Activated naive CD4-positive, alpha-beta T cell treated with Interleukin-2 at 50 U/mL for 16 hours (primary cell): ENCODE measurements around the gene NGEF.

Experiments used
- DNase-seq: peaks from one replicate; pipeline ENCODE4 v3.0.0-alpha.2; 2020

NGEF gene

GRCh38 chr2:232894746-232895145, 118.3 kb downstream of the NGEF start:
- DNase-seq, result no peak

GRCh38 chr2:232894251-232894650, 118.8 kb downstream of the NGEF start:
- no peak for DNase-seq

DNA sequence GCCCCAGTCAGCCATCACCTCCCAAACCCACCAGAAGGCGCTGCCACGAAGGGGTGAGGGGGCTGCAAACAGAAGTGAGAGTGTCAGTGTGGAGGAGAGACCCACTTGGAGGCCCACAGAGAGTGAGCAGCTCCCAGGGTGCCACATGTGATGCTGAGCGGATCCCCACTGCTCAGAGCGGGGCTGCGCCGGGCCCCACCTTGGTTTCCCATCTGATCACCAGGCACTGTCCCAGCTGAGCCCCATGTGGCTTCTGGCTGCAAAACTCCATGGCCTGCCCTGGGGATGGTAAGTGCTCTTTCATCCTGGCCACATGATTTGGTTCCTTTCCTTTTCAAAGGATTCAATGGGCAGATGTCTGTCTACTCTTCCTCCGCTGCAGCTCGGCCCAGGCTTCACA, 119.2 kb downstream of the NGEF start:
- no peak for DNase-seq

DNA sequence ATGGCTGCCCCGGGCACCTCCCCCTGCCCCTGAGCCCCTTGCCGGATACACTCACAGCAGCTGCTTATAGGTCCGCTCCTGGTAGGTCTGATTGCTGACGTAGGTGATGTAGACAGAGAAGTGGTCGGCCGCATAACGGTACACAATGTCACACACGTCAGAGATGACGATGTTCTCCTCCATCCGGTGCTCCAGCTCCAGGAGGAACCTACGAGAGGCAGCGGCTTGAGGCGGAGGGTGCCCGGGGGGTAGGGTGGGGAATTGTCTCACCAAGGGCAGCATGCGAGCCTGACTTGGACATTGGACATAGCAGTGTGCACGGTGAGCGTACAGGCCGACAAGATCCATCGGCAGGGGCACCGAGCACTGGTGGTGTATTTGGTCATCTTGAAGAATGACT, 120.2 kb downstream of the NGEF start:
- no peak for DNase-seq

- DNase-seq, result no peak
These were observed 120.8 kb downstream of the NGEF start for GRCh38 chr2:232892221-232892620.

DNA sequence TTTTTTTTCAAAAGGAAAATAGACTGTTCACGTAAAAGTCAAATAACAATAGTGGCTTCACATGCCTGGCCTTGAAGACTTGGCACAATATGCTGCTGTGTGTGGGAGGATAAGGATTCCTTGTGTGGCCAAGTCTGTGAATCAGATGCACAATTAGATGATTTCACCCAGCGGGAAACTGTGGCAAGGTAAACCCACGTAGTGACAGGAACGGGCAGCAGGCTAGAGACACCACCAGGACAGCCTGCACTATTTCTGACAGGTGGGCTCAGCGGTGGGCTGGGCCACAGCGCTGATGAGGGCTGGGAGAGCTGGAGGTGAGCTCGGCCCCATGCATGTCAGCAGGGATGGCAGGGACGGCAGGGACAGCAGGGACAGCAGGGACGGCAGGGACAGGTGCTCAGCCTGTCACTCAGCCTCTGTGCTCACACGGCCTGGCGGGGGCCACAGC, 121.4 kb downstream of the NGEF start:
- DNase-seq, result no peak

- no peak for DNase-seq
These were observed 122.0 kb downstream of the NGEF start for GRCh38 chr2:232890896-232891601.

DNA sequence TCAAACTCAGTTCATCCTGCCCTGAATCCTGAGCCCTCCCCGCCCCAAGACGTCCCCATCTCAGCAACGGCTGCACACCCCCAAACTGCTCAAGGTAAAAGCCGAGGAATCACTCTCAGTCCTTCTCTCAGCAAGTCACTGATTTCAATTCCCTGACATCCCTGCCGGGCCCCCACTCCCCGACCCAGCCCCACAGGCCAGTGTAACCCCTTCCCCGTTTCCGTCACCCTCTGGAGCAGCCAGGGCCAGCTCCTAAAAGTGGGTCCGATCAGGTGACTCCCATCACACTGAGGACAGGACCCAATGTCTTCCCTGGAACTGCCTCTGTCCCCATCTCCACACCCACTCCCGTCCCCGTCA, 122.5 kb downstream of the NGEF start:
- no peak for DNase-seq

DNA sequence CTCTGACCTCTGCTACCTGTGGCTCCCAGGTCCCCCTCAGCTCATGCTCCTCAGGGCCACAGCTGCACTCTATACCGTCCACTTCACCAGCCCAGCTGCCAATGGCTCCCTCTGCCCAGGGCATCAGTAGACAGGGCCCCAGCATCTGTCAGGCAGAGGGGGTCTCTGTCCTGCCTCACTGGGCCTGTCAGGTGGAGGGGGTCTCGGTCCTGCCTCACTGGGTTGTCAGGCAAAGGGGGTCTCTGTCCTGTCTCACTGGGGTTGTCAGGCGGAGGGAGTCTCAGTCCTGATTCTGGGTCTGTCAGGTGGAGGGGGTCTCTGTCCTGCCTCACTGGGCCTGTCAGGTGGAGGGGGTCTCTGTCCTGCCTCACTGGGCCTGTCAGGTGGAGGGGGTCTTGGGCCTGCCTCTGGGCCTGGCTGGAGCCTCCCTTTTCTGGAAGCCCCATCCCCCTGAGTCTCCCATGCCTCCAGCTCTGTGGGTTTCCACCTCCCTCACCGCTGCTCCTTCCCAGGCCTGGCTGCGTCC, 123.1 kb downstream of the NGEF start:
- DNase-seq, result no peak

DNA sequence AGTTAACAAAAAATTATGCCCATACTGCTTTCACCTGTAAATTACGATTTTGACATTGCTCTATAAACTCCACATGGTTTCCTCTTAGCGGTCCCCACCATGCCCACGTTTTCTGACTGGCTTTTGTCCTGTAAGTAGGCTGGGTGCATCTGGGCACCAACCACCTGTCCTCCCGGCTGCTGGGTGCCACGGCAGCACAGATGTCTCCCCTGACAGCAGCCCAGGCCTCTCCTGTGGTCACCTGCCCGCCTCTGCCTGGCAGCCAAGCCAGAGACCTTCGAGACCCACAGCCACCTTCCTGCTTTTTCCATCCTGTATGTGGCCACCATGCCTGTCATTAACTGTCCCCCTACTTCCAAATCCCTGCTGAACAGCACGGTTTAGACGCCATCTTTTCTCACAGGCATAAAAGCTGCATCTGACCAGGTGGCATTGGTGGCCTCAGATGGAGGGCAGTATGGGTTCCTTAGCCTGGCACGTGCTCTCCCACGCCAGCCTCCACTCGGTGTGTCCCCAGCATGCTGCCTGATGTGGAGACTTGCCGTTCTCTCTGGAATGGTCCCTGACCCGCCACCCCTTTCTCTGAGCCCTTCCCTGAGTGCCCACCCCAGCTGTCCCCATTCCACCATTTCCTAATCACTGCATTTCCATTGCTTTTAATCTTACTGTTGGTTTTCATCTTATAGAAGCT, 124.1 kb downstream of the NGEF start:
- DNase-seq, result no peak

DNA sequence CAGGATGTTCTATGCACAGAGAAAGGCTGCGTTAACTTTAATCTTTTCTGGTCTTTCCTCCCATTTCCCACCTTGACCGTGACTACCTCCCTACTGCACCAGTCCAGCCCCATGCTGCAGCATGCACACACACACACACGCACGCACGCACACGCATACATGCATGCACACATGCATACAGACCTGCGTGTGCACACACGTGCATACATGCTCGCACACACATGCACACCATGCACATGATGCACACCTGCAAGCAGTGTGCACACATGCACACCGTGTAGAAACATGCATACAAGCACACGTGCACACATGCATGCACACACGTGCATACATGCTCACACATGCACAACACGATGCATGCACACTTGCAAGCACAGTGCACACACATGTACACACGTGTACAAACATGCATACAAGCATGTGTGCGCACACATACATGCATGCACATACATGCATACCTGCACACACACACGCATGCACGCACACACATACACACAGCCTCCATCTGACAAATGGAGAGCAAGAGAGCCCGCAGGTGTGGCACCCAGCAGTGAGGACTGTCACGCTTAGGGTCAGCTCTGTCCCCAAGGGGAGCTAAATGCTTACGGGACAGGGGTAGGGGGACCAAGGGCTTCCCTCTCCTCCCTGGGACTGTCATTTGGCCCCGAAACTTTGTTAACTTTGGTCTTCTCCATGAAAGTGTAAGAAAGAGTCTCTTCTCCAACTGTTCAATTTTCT, 124.8 kb downstream of the NGEF start:
- DNase-seq, result no peak

DNA sequence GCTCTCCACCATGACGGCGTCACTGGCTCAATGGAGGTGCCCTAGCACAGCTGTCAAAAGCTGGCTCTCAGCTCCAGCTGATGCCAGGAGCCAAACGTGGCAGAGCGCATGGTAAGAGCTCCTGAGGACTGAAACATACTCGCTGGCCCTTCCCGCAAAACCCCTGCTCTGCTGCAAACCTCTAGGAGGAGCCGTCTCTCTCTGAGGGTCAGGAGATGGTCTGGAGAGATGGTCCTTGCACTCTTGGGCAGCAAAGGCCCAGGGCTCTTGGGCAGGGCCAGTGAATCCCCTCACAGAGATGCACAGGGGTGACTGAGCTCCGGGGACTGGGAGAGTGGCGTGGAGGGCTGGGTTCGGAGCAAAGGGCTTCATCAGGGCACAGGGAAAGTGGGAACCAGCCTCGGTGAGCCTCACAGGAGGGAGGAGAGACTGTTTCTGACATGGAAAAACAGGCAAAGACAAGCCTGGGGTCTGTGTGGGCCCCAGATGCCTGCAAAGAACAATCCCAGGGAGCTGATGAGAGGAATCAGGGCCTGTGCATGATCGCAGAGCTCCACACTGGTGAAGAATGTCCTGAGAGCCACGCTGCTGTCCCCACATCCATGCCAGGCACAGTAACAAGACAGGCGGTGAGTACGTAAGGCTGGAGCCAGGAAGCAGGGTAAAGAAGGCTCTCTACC, 125.7 kb downstream of the NGEF start:
- no peak for DNase-seq

DNA sequence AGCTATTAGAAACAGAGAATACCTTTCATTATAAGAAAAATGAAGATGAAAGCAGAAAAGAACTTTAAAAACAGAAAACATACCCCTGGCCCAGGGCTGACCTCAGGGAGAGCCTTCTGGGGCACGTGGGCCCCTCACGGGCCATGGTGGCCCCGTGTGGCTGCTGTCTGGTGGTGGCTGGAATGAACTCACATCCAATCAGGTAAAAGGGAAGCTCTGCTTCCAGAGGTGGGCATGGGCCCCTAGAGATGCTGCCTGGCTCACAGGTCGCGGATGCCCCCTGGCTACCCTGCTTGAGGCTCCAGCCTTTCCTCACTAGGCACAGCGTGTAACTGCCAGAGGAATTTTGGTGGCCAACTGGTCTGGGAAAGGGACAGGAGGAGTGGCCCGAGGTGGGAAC, 126.4 kb downstream of the NGEF start:
- DNase-seq, result no peak

GRCh38 chr2:232886176-232886575, 126.9 kb downstream of the NGEF start:
- no peak for DNase-seq

- no peak for DNase-seq
These were observed 127.6 kb downstream of the NGEF start for GRCh38 chr2:232885264-232885961.

DNA sequence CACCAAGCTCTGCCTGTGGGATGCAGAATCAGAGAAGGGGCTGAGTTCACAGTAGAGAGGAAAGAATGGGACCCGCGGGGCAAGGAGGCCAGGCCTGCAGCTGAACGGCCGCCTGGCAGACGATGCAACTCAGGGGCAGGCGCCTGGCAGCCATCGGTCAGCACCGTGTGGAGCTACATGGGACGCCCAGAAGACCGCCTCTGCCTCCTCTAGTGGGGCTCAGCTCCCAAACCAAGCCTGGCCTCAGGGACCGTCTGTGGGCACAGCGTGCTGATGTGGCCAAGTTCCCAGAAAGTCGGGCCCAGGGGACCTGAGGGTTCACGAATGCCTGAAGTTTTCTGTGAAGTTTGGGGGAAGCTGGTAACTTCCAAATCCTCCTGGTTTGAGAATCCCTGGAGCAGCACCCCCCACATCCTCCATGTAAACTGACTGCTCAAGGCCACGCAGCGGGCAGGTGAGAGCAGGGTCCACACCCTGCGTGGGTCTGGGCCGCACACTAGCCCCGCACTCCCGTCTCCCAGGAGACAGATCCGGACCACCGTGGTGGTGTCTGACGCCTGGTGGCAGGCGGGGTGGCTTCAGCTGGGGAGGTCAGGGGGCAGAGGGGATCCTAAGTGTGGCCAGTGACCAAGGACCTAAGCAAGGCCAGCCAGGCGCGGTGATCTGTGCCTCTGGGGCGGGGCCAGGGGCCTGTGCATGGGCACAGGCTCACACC, 128.3 kb downstream of the NGEF start:
- DNase-seq, result no peak

DNA sequence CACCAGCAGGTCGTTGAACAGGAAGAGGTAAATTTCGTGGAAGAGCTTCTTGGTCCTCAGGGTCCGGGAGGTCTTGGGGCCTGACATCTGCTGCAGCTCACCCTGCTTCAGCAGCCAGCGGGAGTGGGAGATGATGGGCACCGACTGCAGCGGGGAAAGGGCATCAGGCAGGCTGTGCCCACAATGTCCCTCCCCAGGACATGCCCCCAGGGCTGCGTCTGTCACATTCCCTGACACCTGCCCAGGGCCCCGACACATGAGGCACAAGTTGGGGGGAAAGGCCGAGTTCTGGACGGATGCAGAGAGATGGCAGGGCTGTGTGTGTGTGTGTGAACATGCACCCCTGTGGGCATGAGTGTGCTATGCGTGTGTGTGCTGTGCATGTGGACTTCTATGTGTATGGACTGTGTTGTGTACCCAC, 129.0 kb downstream of the NGEF start:
- DNase-seq, result no peak

- no peak for DNase-seq
These were observed 129.8 kb downstream of the NGEF start for GRCh38 chr2:232883116-232883721.

- no peak for DNase-seq
These were observed 130.4 kb downstream of the NGEF start for GRCh38 chr2:232882505-232883115.

DNA sequence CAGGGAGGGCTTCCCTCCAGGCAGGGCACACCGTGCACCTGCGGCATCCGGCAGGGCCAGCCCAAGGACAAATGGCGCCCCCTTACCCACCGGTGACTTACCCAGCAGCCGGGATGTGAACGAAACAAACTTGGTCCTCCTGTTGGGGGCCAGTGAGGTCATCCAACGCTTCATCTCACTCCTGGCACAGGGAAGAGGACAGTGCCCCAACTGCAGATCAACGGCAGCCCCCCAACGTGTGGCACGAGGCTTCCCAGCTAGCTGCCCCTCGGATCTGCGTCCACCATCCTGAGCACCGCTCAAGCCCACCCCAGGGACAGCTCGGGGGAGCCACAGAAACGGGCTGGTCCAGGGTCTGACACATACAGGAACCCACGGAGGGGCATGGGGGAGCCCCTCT, 131.0 kb downstream of the NGEF start:
- DNase-seq, result no peak

DNA sequence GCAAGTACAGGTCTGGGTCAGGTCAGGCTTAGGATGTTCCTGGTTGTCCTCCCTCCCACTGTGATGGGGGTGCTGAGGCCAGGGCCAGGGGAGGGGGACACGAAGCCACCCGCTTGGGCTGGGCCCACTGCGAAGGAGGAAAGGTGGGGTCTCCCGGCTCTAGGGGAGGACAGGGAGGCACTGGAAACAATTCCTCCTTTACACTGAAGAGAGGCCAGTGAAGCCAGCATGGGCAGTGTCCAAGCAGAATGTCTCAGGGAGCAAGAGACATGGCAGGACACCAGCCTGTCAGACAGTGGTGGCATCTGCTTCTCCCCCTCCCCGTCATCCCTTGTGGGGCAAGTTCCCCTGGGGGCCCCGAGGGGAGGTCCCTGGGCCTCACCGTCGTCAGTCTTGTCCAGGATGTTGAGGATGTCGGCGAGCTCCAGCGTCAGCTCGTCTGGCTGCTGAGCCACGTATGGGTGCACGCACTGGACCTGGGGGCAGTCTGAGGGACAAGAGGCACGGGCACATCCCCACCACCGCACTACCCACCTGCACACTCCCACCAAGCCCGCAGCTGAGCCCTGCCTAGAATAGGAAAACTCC, 132.2 kb downstream of the NGEF start:
- DNase-seq, result no peak
